Keratinocyte (primary cell): ENCODE measurements around the gene DUSP23. TPM values are rescaled to one million over a fixed set of nuclear protein-coding genes. Genes with fewer than 3 reads are reported as not detected.

Source experiments
- DNase-seq: peaks from one replicate; pipeline ENCODE4 v3.0.0-alpha.2; 2011; ENCODE audit warnings: low read depth, missing footprints, low spot score
- FAIRE-seq: peaks from 2 replicates; lab custom pipeline; 2011; peaks lifted over from hg19 to GRCh38; lab: Jason Lieb, UNC
- H2AFZ ChIP-seq: 2 replicates; pipeline ENCODE4 v1.6.0; 2012; ENCODE audit warnings: low read length, control low read depth, inconsistent platforms; ENCODE audit not compliant: control insufficient read depth
- H3K27ac ChIP-seq: 2 replicates; pipeline ENCODE4 v1.5.1; 2011; ENCODE audit warnings: low read length; ENCODE audit not compliant: control insufficient read depth, insufficient read depth
- H3K27me3 ChIP-seq: 3 replicates; pipeline ENCODE4 v1.6.0; 2011; ENCODE audit warnings: low read length; ENCODE audit not compliant: control insufficient read depth, insufficient read depth; ENCODE audit errors: extremely low read depth
- H3K36me3 ChIP-seq, 2 experiments: 2 replicates in 1 of 2; 3 replicates in 1 of 2; pipeline ENCODE4 v1.5.1; 2011; ENCODE audit warnings: low read length in 2 of 2, mild to moderate bottlenecking in 1 of 2; ENCODE audit not compliant: control insufficient read depth in 2 of 2, insufficient read depth in 2 of 2; ENCODE audit errors: extremely low read depth in 1 of 2
- H3K4me1 ChIP-seq: 3 replicates; pipeline ENCODE4 v1.5.1; 2011; ENCODE audit warnings: low read length; ENCODE audit not compliant: control insufficient read depth, insufficient read depth; ENCODE audit errors: extremely low read depth
- H3K4me2 ChIP-seq: 3 replicates; pipeline ENCODE4 v1.6.0; 2011; ENCODE audit warnings: low read depth, low read length; ENCODE audit not compliant: control insufficient read depth, insufficient read depth; ENCODE audit errors: extremely low read depth
- H3K4me3 ChIP-seq, 3 experiments: fragments of 200-600 bp in 1 of 3; sonication (generic) in 1 of 3; 2 replicates in 2 of 3; 3 replicates in 1 of 3; pipeline ENCODE4 v1.5.1; 2011 to 2016; ENCODE audit warnings: low read length in 3 of 3, mild to moderate bottlenecking in 3 of 3, control low read depth in 2 of 3, inconsistent platforms in 1 of 3, low read depth in 1 of 3, mixed read lengths in 1 of 3, mixed run types in 1 of 3, moderate library complexity in 1 of 3; ENCODE audit not compliant: control insufficient read depth in 2 of 3, insufficient read depth in 2 of 3; ENCODE audit errors: extremely low read depth in 1 of 3
- H3K79me2 ChIP-seq: 2 replicates; pipeline ENCODE4 v1.6.0; 2012; ENCODE audit warnings: low read length; ENCODE audit not compliant: control insufficient read depth, insufficient read depth
- H3K9ac ChIP-seq: 3 replicates; pipeline ENCODE4 v1.6.0; 2011; ENCODE audit warnings: low read length; ENCODE audit not compliant: control insufficient read depth, insufficient read depth; ENCODE audit errors: extremely low read depth
- H3K9me1 ChIP-seq: 3 replicates; pipeline ENCODE4 v1.6.0; 2011; ENCODE audit warnings: low read length; ENCODE audit not compliant: control insufficient read depth, insufficient read depth; ENCODE audit errors: extremely low read depth
- H3K9me3 ChIP-seq: 2 replicates; pipeline ENCODE4 v1.5.1; 2012; ENCODE audit warnings: low read depth, low read length; ENCODE audit not compliant: control insufficient read depth
- H4K20me1 ChIP-seq: 3 replicates; pipeline ENCODE4 v1.6.0; 2011; ENCODE audit warnings: low read length; ENCODE audit not compliant: control insufficient read depth, insufficient read depth; ENCODE audit errors: extremely low read depth
- CTCF ChIP-seq, 3 experiments: IDR thresholded peaks in 1 of 3; conservative IDR thresholded peaks in 1 of 3; optimal IDR thresholded peaks in 1 of 3; 2 replicates in 2 of 3; 3 replicates in 1 of 3; pipeline versions ENCODE3 to v1.5.1; 2011; ENCODE audit warnings: low read length in 3 of 3, mild to moderate bottlenecking in 3 of 3, moderate library complexity in 2 of 3, control low read depth in 1 of 3, inconsistent platforms in 1 of 3; ENCODE audit not compliant: insufficient read depth in 2 of 3; ENCODE audit errors: extremely low read depth in 1 of 3
- EZH2 ChIP-seq: IDR thresholded peaks from one replicate; pipeline ENCODE4 v1.6.1; 2012; ENCODE audit warnings: inconsistent platforms, mild to moderate bottlenecking, low read length, moderate library complexity
- dilution Hi-C: fragments of 300-500 bp; cut with MboI; formaldehyde crosslinking; loops from one replicate; pipeline ENCODE4 v1.7.0; 2020; ENCODE audit warnings: low sequenced_read_pairs; ENCODE audit not compliant: extremely low pct_ligation_motif_present
- polyA plus RNA-seq, 5 experiments: library from polyadenylated mRNA; depleted of rRNA in 3 of 5; stranded (reverse) in 3 of 5; stranded (forward) in 1 of 5; unstranded in 1 of 5; fragments of >200 nt; gene quantifications; 1 replicate in 1 of 5; 2 replicates in 3 of 5; 3 replicates in 1 of 5; pipeline versions ENCODE4 v1.2.1 to v1.2.3, GENCODE V29; 2011 to 2012; ENCODE audit warnings: missing spikeins in 2 of 5, low read depth in 1 of 5, low replicate concordance in 1 of 5

Gene DUSP23
- polyA plus RNA-seq, 1 donor (not counting 4 experiments of a cell fraction or from before 2014, with no cell fraction given) = 35.0 TPM

- H3K4me2 ChIP-seq = no peak overlapping the region
- H3K9me1 ChIP-seq = no peaks in the 10 kb centered on the region
- peaks cover 6% of the 10 kb centered on the region for H3K4me1 ChIP-seq
- no peaks in the 10 kb centered on the region for H3K9me3 ChIP-seq
- dilution Hi-C loops = no loop called here
- no peaks in the 10 kb centered on the region for H4K20me1 ChIP-seq
- no peak overlapping the region for H3K9ac ChIP-seq
- no peak overlapping the region for H3K27ac ChIP-seq
- H3K27me3 ChIP-seq = no peaks in the 10 kb centered on the region
- no peaks in the 10 kb centered on the region for H3K36me3 ChIP-seq
- H3K4me3 ChIP-seq = no peak overlapping the region
- H3K79me2 ChIP-seq = no peaks in the 10 kb centered on the region
- H2AFZ ChIP-seq = no peak overlapping the region
- FAIRE-seq (no peak), DNase-seq (no peak)
- TF ChIP-seq EZH2 (no peak), CTCF (optimal IDR thresholded peaks at IDR 0.05 in 1 of 3, IDR thresholded peaks at IDR 0.05 in 1 of 3, conservative IDR thresholded peaks at IDR 0.05 in 1 of 3; ENCODE audit: extremely low read depth in 1 of 3, insufficient read depth in 2 of 3, low read length in 3 of 3) (peak; percentile 35 to 59 (median 37))
Observed at GRCh38 chr1:159829273-159829634, 48.5 kb downstream of the DUSP23 start.

DNA sequence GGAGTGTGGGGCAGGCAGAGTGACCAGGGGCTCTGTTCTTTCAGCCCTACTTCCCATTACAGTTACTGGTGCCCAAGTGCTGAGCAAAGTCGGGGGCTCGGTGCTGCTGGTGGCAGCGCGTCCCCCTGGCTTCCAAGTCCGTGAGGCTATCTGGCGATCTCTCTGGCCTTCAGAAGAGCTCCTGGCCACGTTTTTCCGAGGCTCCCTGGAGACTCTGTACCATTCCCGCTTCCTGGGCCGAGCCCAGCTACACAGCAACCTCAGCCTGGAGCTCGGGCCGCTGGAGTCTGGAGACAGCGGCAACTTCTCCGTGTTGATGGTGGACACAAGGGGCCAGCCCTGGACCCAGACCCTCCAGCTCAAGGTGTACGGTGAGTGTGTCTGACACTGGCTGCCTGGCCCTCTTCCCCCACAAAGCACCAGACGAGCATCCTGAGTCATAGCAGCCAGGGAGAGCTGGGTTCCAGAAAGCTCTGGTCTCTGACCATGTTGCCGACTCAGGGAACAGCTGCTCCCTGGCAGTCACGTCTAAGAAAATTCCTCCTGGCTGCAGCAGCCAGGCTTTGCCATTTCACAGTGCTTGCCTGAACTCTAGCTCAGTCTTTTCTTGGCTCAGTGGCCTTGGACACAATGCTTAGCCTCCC, 49.2 kb downstream of the DUSP23 start:
- Histone ChIP-seq H3K4me1 (peaks cover 6% of the 10 kb centered on the region), H3K9ac (no peak overlapping the region), H3K9me3 (no peaks in the 10 kb centered on the region), H3K27ac (no peak overlapping the region), H3K79me2 (no peaks in the 10 kb centered on the region), H3K27me3 (no peaks in the 10 kb centered on the region), H3K9me1 (no peaks in the 10 kb centered on the region), H3K4me3 (no peak overlapping the region), H4K20me1 (no peaks in the 10 kb centered on the region), H3K36me3 (no peaks in the 10 kb centered on the region), H2AFZ (peak overlapping the region; percentile 48), H3K4me2 (no peak overlapping the region)
- DNase-seq = no peak
- FAIRE-seq = peak; percentile 87
- dilution Hi-C loops = no loop called here
- TF ChIP-seq CTCF (optimal IDR thresholded peaks at IDR 0.05 in 1 of 3, IDR thresholded peaks at IDR 0.05 in 1 of 3, conservative IDR thresholded peaks at IDR 0.05 in 1 of 3; ENCODE audit: extremely low read depth in 1 of 3, insufficient read depth in 2 of 3, low read length in 3 of 3) = no peak
- no peak for TF ChIP-seq EZH2
